Endothelial cell of umbilical vein (primary cell): ENCODE measurements around the gene RRP1. TPM values are rescaled to one million over a fixed set of nuclear protein-coding genes. Genes with fewer than 3 reads are reported as not detected.

Experiments used
- BruUV-seq: library from RNA; stranded (reverse); fragments of 400-500 nt; replicated peaks from 2 replicates; lab custom pipeline; 2021; lab: Mats Ljungman, UMichigan
- CTCF ChIA-PET: fragments of 300-600, 350-600 bp; sonication (Branson Sonifier 250); formaldehyde crosslinking; loops from one replicate; lab custom pipeline; 2021; ENCODE audit warnings: antibody characterized with exemption, inconsistent platforms; lab: Charles Lee
- POLR2A ChIA-PET: fragments of 300-600, 350-600 bp; sonication (Branson Sonifier 250); formaldehyde crosslinking; loops from one replicate; lab custom pipeline; 2021; ENCODE audit warnings: antibody characterized with exemption, inconsistent platforms; lab: Charles Lee
- DNase-seq: peaks from one replicate; pipeline ENCODE4 v3.0.0-alpha.2; 2011; ENCODE audit warnings: low read depth, low spot score
- FAIRE-seq: peaks from 2 replicates; lab custom pipeline; 2011; peaks lifted over from hg19 to GRCh38; lab: Jason Lieb, UNC
- H2AFZ ChIP-seq: 2 replicates; pipeline ENCODE4 v1.6.0; 2012; ENCODE audit warnings: low read depth, low read length, control low read depth, inconsistent platforms
- H3K27ac ChIP-seq: 2 replicates; pipeline ENCODE4 v1.5.1; 2011; ENCODE audit warnings: low read depth, mild to moderate bottlenecking, control low read depth, low read length, moderate library complexity; ENCODE audit not compliant: insufficient read depth
- H3K27me3 ChIP-seq, 2 experiments: 2 replicates each; pipeline versions ENCODE4 v1.6.0 to v1.6.1; 2011; ENCODE audit warnings: low read length in 2 of 2, mixed read lengths in 1 of 2; ENCODE audit not compliant: control insufficient read depth in 2 of 2, insufficient read depth in 2 of 2
- H3K36me3 ChIP-seq, 2 experiments: 2 replicates in 1 of 2; 3 replicates in 1 of 2; pipeline ENCODE4 v1.5.1; 2011; ENCODE audit warnings: low read length in 2 of 2, mild to moderate bottlenecking in 1 of 2, moderate library complexity in 1 of 2; ENCODE audit not compliant: control insufficient read depth in 2 of 2, insufficient read depth in 2 of 2; ENCODE audit errors: extremely low read depth in 1 of 2
- H3K4me1 ChIP-seq: 3 replicates; pipeline ENCODE4 v1.5.1; 2011; ENCODE audit warnings: mild to moderate bottlenecking, low read length; ENCODE audit not compliant: control insufficient read depth, insufficient read depth; ENCODE audit errors: extremely low read depth
- H3K4me2 ChIP-seq: 2 replicates; pipeline ENCODE4 v1.6.1; 2011; ENCODE audit warnings: low read length, control low read depth, mixed read lengths; ENCODE audit not compliant: insufficient read depth
- H3K4me3 ChIP-seq, 3 experiments: fragments of 200-600 bp in 1 of 3; sonication (generic), shearing (Covaris generic) in 1 of 3; replicated peaks in 1 of 3; 2 replicates each; pipeline ENCODE4 v1.5.1; 2011 to 2016; ENCODE audit warnings: control low read depth in 3 of 3, low read length in 3 of 3, mild to moderate bottlenecking in 2 of 3, inconsistent platforms in 1 of 3, low read depth in 1 of 3, moderate library complexity in 1 of 3; ENCODE audit not compliant: insufficient read depth in 1 of 3
- H3K79me2 ChIP-seq: 2 replicates; pipeline ENCODE4 v1.6.0; 2012; ENCODE audit warnings: low read length, inconsistent platforms; ENCODE audit not compliant: control insufficient read depth, insufficient read depth
- H3K9ac ChIP-seq: replicated peaks from 2 replicates; pipeline ENCODE3; 2011; ENCODE audit warnings: low read length, control low read depth; ENCODE audit not compliant: insufficient read depth; ENCODE audit errors: extremely low read depth
- H3K9me1 ChIP-seq: replicated peaks from 3 replicates; pipeline ENCODE4 v1.6.0; 2011; ENCODE audit warnings: mild to moderate bottlenecking, low read length; ENCODE audit not compliant: control insufficient read depth, insufficient read depth; ENCODE audit errors: extremely low read depth
- H3K9me3 ChIP-seq: replicated peaks from 2 replicates; pipeline ENCODE4 v1.5.1; 2012; ENCODE audit warnings: low read length, inconsistent platforms; ENCODE audit not compliant: control insufficient read depth, insufficient read depth
- H4K20me1 ChIP-seq: replicated peaks from 2 replicates; pipeline ENCODE3; 2011; ENCODE audit warnings: mild to moderate bottlenecking, low read length; ENCODE audit not compliant: control insufficient read depth, insufficient read depth; ENCODE audit errors: extremely low read depth
- EZH2 ChIP-seq: IDR thresholded peaks from 2 replicates; pipeline ENCODE4 v1.6.1; 2012; ENCODE audit warnings: borderline replicate concordance, low read depth, mild to moderate bottlenecking, moderate library complexity, low read length, inconsistent platforms; ENCODE audit not compliant: severe bottlenecking
- FOS ChIP-seq: IDR thresholded peaks from 2 replicates; pipeline ENCODE4 v1.6.1; 2011; ENCODE audit warnings: mild to moderate bottlenecking, low read length, moderate library complexity, borderline replicate concordance; ENCODE audit not compliant: insufficient read depth
- GATA2 ChIP-seq: IDR thresholded peaks from 2 replicates; pipeline ENCODE4 v1.7.0; 2011; ENCODE audit warnings: low read depth, mild to moderate bottlenecking, moderate library complexity, mixed read lengths, low read length; ENCODE audit not compliant: insufficient read length, insufficient read depth
- JUN ChIP-seq: IDR thresholded peaks from 2 replicates; pipeline ENCODE4 v1.6.1; 2011; ENCODE audit warnings: borderline replicate concordance, low read depth; ENCODE audit not compliant: insufficient read length, insufficient read depth
- MAX ChIP-seq: IDR thresholded peaks from 2 replicates; pipeline ENCODE4 v1.6.1; 2011; ENCODE audit not compliant: insufficient read depth, insufficient read length
- MYC ChIP-seq: IDR thresholded peaks from one replicate; pipeline ENCODE4 v1.6.1; 2011; ENCODE audit warnings: mild to moderate bottlenecking, low read depth, low read length
- POLR2A ChIP-seq: IDR thresholded peaks from 2 replicates; pipeline ENCODE4 v1.6.1; 2012; ENCODE audit warnings: low read depth, mild to moderate bottlenecking, control low read depth, low read length
- POLR2AphosphoS5 ChIP-seq: IDR thresholded peaks from 2 replicates; pipeline ENCODE4 v1.6.1; 2012; ENCODE audit warnings: low read depth, mild to moderate bottlenecking, control low read depth, low read length, moderate library complexity; ENCODE audit not compliant: insufficient read depth
- dilution Hi-C: fragments of 300-500 bp; cut with MboI; formaldehyde crosslinking; loops from one replicate; pipeline ENCODE4 v1.15.0; 2019; ENCODE audit warnings: low sequenced_read_pairs; ENCODE audit not compliant: extremely low pct_ligation_motif_present
- intact Hi-C: fragments of 100-400 bp; cut with micrococcal nuclease; formaldehyde crosslinking; loops from one replicate; pipeline ENCODE4 v1.10.0; 2022
- polyA plus RNA-seq, 4 experiments: library from polyadenylated mRNA; depleted of rRNA in 3 of 4; stranded (reverse) in 3 of 4; unstranded in 1 of 4; fragments of >200 nt; gene quantifications; 2 replicates each; pipeline versions ENCODE4 v1.2.1 to v1.2.3, GENCODE V29; 2011 to 2012; ENCODE audit warnings: missing spikeins in 1 of 4
- total RNA-seq: library from RNA; stranded (reverse); gene quantifications from 2 replicates; pipeline ENCODE4 v1.2.3, GENCODE V29; 2021
- TF ChIP-seq, protein P1 (sequence below), 2 donors: IDR thresholded peaks; 1 replicate in 1 of 2; 2 replicates in 1 of 2; pipeline ENCODE4 v1.5.1; 2011; ENCODE audit warnings: low read length in 2 of 2, mild to moderate bottlenecking in 2 of 2, moderate library complexity in 2 of 2, control low read depth in 1 of 2, inconsistent platforms in 1 of 2, low read depth in 1 of 2; ENCODE audit not compliant: insufficient read depth in 1 of 2; ENCODE audit errors: extremely low read depth in 1 of 2

Gene RRP1
- total and polyA plus RNA-seq, 2 donors (not counting 3 experiments of a cell fraction or from before 2014, with no cell fraction given) = 15.2 to 36.3 TPM

DNA sequence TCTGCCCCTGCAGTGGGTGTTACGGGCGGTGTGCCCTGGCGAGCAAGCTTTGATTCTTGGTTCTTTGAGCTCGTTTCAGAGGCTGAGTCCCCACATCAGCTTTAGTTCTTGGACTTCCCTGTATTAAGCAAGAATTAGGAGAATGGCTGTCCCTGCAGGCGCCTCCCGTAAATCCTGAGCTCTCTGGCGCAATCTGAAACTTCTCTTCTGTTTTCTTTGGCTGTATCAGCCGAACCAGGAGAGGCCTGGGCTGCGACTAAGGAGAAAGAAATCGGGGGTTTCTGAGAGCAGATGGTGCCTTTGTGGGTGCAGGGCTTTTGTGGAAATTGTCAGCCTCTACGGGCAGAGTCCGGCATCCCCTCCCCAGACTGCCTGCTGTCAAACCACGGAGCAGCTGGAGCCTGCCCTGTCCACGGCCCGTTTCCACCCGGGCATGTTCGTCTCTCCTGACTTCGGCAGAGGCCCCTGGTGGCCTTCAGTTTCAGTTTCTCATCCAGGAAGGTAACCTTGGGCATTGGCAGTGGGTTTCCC is 31.2 kb upstream of the RRP1 start:
- H3K4me3 ChIP-seq = no peak overlapping the region
- no peak overlapping the region for H3K4me2 ChIP-seq
- H3K9ac ChIP-seq = no peak overlapping the region
- FAIRE-seq = no peak
- no peak overlapping the region for H3K27ac ChIP-seq
- no peaks in the 10 kb centered on the region for H3K9me3 ChIP-seq
- H3K4me1 ChIP-seq = no peaks in the 10 kb centered on the region
- no peak overlapping the region for H2AFZ ChIP-seq
- dilution Hi-C loops (no loop called here), intact Hi-C loops (no loop called here)
- no peak for DNase-seq
- ChIA-PET CTCF (interaction anchor here (1.2 to 1.6 kb wide), 2 partner anchors 16 to 30 kb away, joined by 3 to 4 read pairs; no protein-coding TSS in a partner anchor), POLR2A (no interaction called here)
- H3K27me3 ChIP-seq = no peaks in the 10 kb centered on the region
- peaks cover 0 to 10% of the 10 kb centered on the region in 2 experiments for H3K36me3 ChIP-seq
- H3K79me2 ChIP-seq = no peaks in the 10 kb centered on the region
- no peaks in the 10 kb centered on the region for H3K9me1 ChIP-seq
- TF ChIP-seq JUN = no peak
- TF ChIP-seq EZH2 = no peak
- no peak for TF ChIP-seq MYC
- no peak for TF ChIP-seq FOS
- TF ChIP-seq GATA2 = no peak
- no peak for TF ChIP-seq POLR2A
- TF ChIP-seq, protein P1, sequence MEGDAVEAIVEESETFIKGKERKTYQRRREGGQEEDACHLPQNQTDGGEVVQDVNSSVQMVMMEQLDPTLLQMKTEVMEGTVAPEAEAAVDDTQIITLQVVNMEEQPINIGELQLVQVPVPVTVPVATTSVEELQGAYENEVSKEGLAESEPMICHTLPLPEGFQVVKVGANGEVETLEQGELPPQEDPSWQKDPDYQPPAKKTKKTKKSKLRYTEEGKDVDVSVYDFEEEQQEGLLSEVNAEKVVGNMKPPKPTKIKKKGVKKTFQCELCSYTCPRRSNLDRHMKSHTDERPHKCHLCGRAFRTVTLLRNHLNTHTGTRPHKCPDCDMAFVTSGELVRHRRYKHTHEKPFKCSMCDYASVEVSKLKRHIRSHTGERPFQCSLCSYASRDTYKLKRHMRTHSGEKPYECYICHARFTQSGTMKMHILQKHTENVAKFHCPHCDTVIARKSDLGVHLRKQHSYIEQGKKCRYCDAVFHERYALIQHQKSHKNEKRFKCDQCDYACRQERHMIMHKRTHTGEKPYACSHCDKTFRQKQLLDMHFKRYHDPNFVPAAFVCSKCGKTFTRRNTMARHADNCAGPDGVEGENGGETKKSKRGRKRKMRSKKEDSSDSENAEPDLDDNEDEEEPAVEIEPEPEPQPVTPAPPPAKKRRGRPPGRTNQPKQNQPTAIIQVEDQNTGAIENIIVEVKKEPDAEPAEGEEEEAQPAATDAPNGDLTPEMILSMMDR (IDR thresholded peaks at IDR 0.05; ENCODE audit: extremely low read depth in 1 of 2, insufficient read depth in 1 of 2, low read depth in 1 of 2, low read length in 2 of 2) = no peak
- TF ChIP-seq MAX = no peak
- TF ChIP-seq POLR2AphosphoS5 = no peak
- no peaks in the 10 kb centered on the region for H4K20me1 ChIP-seq
- no TSS peak for BruUV-seq
